GM23248 (cell line): ENCODE results near the gene PLCH1. TPM values are rescaled to one million over a fixed set of nuclear protein-coding genes. Genes with fewer than 3 reads are reported as not detected.

Experiments
- DNase-seq: peaks from one replicate; pipeline ENCODE4 v3.0.0-alpha.2; 2015
- H2AFZ ChIP-seq: fragments of 200-600 bp; sonication (generic); 2 replicates; pipeline ENCODE4 v1.6.1; 2016; ENCODE audit warnings: antibody characterized with exemption
- H3F3A ChIP-seq: fragments of 200-600 bp; sonication (generic); 2 replicates; pipeline ENCODE4 v1.6.1; 2016; ENCODE audit warnings: mild to moderate bottlenecking, antibody characterized with exemption, mixed run types; ENCODE audit not compliant: insufficient read depth
- H3K27ac ChIP-seq: fragments of 200-600 bp; sonication (generic); 2 replicates; pipeline ENCODE4 v1.5.1; 2016; ENCODE audit warnings: mild to moderate bottlenecking
- H3K27me3 ChIP-seq: fragments of 200-600 bp; sonication (generic); replicated peaks from 2 replicates; pipeline ENCODE4 v1.6.1; 2016; ENCODE audit warnings: mild to moderate bottlenecking; ENCODE audit not compliant: insufficient read depth
- H3K36me3 ChIP-seq: fragments of 200-600 bp; sonication (generic); 2 replicates; pipeline ENCODE4 v1.6.1; 2016; ENCODE audit warnings: low read depth, mild to moderate bottlenecking
- H3K4me1 ChIP-seq: fragments of 200-600 bp; sonication (generic); 2 replicates; pipeline ENCODE4 v1.6.1; 2016; ENCODE audit warnings: mild to moderate bottlenecking; ENCODE audit not compliant: insufficient read depth
- H3K4me2 ChIP-seq: fragments of 200-600 bp; sonication (generic); one replicate; pipeline ENCODE4 v1.6.1; 2016; ENCODE audit warnings: mild to moderate bottlenecking; ENCODE audit not compliant: unreplicated experiment
- H3K4me3 ChIP-seq: fragments of 200-600 bp; sonication (generic); 2 replicates; pipeline ENCODE4 v1.5.1; 2016; ENCODE audit warnings: mild to moderate bottlenecking
- H3K79me2 ChIP-seq: fragments of 200-600 bp; sonication (generic); 2 replicates; pipeline ENCODE4 v1.6.1; 2016; ENCODE audit warnings: mild to moderate bottlenecking; ENCODE audit not compliant: insufficient read depth
- H3K9ac ChIP-seq: fragments of 200-600 bp; sonication (generic); 2 replicates; pipeline ENCODE4 v1.6.1; 2016; ENCODE audit warnings: mild to moderate bottlenecking
- H3K9me2 ChIP-seq: fragments of 200-600 bp; sonication (generic); 2 replicates; pipeline ENCODE4 v1.6.1; 2016; ENCODE audit warnings: mixed run types, mild to moderate bottlenecking, moderate library complexity; ENCODE audit not compliant: insufficient read depth
- H3K9me3 ChIP-seq: fragments of 200-600 bp; sonication (generic); one replicate; pipeline ENCODE4 v1.6.1; 2017; ENCODE audit warnings: low read depth
- H4K20me1 ChIP-seq: fragments of 200-600 bp; sonication (generic); 2 replicates; pipeline ENCODE4 v1.6.0; 2016; ENCODE audit not compliant: insufficient read depth
- EZH2 ChIP-seq: fragments of 200-600 bp; sonication (generic); IDR thresholded peaks from 2 replicates; pipeline ENCODE4 v1.6.1; 2018; ENCODE audit warnings: antibody characterized with exemption, mild to moderate bottlenecking; ENCODE audit not compliant: insufficient read depth, poor library complexity, severe bottlenecking
- EZH2phosphoT487 ChIP-seq: fragments of 200-600 bp; sonication (generic); IDR thresholded peaks from 2 replicates; pipeline ENCODE4 v1.6.1; 2018; ENCODE audit warnings: antibody characterized with exemption, moderate library complexity, mild to moderate bottlenecking, low read depth; ENCODE audit not compliant: insufficient read depth
- WGBS, 2 experiments: methylation state at CpG; one replicate each; pipeline ENCODE4 v1.1.6; 2015 to 2017; ENCODE audit warnings: low lambda C conversion rate in 2 of 2, low coverage in 1 of 2; ENCODE audit errors: missing lambda C conversion rate in 2 of 2; 5-methylcytosine and 5-hydroxymethylcytosine counted together
- in situ Hi-C: fragments of 300-500 bp; cut with MboI; formaldehyde crosslinking; loops from 2 replicates; pipeline ENCODE4 v1.15.0; 2020
- polyA plus RNA-seq: library from polyadenylated mRNA; unstranded; fragments of >200 nt; fragmentation: Nextera tagmentation; extraction: Ambion mirVana; gene quantifications from 2 replicates; pipeline ENCODE4 v1.2.1, GENCODE V29; 2016
- total RNA-seq: library from RNA; depleted of rRNA; stranded (reverse); fragments of >200 nt; shearing (Covaris generic); gene quantifications from 2 replicates; pipeline ENCODE4 v1.2.3, GENCODE V29; 2014

Gene PLCH1
- total and polyA plus RNA-seq, 2 experiments from 2014 or later: not detected

- WGBS, 2 experiments: 84 to 94% methylated on average over 7 of the region's 7 CpGs
- no peaks in the 10 kb centered on the region for H3F3A ChIP-seq
Observed at GRCh38 chr3:155757577-155757976, 12.7 kb upstream of the PLCH1 start.

GRCh38 chr3:155753038-155753639 lies 8.3 kb upstream of the PLCH1 start:
- Histone ChIP-seq H3F3A (no peaks in the 10 kb centered on the region), H3K36me3 (no peaks in the 10 kb centered on the region), H3K4me2 (no peak overlapping the region), H3K9me2 (no peaks in the 10 kb centered on the region), H3K4me3 (no peak overlapping the region), H3K9me3 (no peaks in the 10 kb centered on the region), H3K4me1 (no peaks in the 10 kb centered on the region), H3K79me2 (no peaks in the 10 kb centered on the region), H3K27ac (no peak overlapping the region), H2AFZ (no peak overlapping the region), H3K9ac (no peak overlapping the region), H4K20me1 (no peaks in the 10 kb centered on the region), H3K27me3 (no peaks in the 10 kb centered on the region)
- TF ChIP-seq EZH2phosphoT487 (no peak), EZH2 (no peak)
- in situ Hi-C loops: no loop called here
- peak; percentile 54 for DNase-seq
- WGBS, 2 experiments: 80 to 83% methylated on average over 11 of the region's 11 CpGs

More at GRCh38 chr3:155757577-155757976, 12.7 kb upstream of the PLCH1 start:
- H3K4me2 ChIP-seq: no peak overlapping the region
- no peaks in the 10 kb centered on the region for H3K27me3 ChIP-seq
- in situ Hi-C loops: no loop called here
- no peak overlapping the region for H3K4me3 ChIP-seq
- H3K9me3 ChIP-seq: no peaks in the 10 kb centered on the region
- no peaks in the 10 kb centered on the region for H3K79me2 ChIP-seq
- no peaks in the 10 kb centered on the region for H4K20me1 ChIP-seq
- no peak overlapping the region for H3K27ac ChIP-seq
- no peak for DNase-seq
- no peak for TF ChIP-seq EZH2
- no peak for TF ChIP-seq EZH2phosphoT487
- no peak overlapping the region for H2AFZ ChIP-seq
- H3K36me3 ChIP-seq: no peaks in the 10 kb centered on the region
- H3K9ac ChIP-seq: no peak overlapping the region
- H3K9me2 ChIP-seq: no peaks in the 10 kb centered on the region
- H3K4me1 ChIP-seq: no peaks in the 10 kb centered on the region

GRCh38 chr3:155748611-155749365 lies 3.9 kb upstream of the PLCH1 start:
- in situ Hi-C loops: no loop called here
- no peaks in the 10 kb centered on the region for H4K20me1 ChIP-seq
- TF ChIP-seq EZH2phosphoT487: no peak
- TF ChIP-seq EZH2: no peak
- H3K9me3 ChIP-seq: no peaks in the 10 kb centered on the region
- H3K36me3 ChIP-seq: no peaks in the 10 kb centered on the region
- no peaks in the 10 kb centered on the region for H3K9me2 ChIP-seq
- WGBS, 2 experiments: 48 to 50% methylated on average over 8 of the region's 8 CpGs
- 0 out of 2 replicates have a peak, but pooled peaks cover under 1% of the 10 kb centered on the region for H3K4me1 ChIP-seq
- peaks cover 6% of the 10 kb centered on the region; the same call in 1 of the 2 replicates for H3K27me3 ChIP-seq
- H3K79me2 ChIP-seq: no peaks in the 10 kb centered on the region
- H3K9ac ChIP-seq: no peak overlapping the region
- H3K4me2 ChIP-seq: no peak overlapping the region
- no peak overlapping the region for H3K27ac ChIP-seq
- H3F3A ChIP-seq: no peaks in the 10 kb centered on the region
- no peak overlapping the region for H3K4me3 ChIP-seq
- no peak overlapping the region for H2AFZ ChIP-seq
- DNase-seq: no peak

- no peak overlapping the region for H3K27ac ChIP-seq
- no peaks in the 10 kb centered on the region for H3K79me2 ChIP-seq
- no peaks in the 10 kb centered on the region for H4K20me1 ChIP-seq
- in situ Hi-C loops: no loop called here
- H3K4me2 ChIP-seq: no peak overlapping the region
- H3K9me3 ChIP-seq: no peaks in the 10 kb centered on the region
- H3K4me1 ChIP-seq: 0 out of 2 replicates have a peak, but pooled peaks cover 3% of the 10 kb centered on the region
- H3K9me2 ChIP-seq: no peaks in the 10 kb centered on the region
- no peak for TF ChIP-seq EZH2
- no peak for TF ChIP-seq EZH2phosphoT487
- 65 to 68% methylated on average over 3 of the region's 3 CpGs for WGBS, 2 experiments
- H3K36me3 ChIP-seq: no peaks in the 10 kb centered on the region
- no peak overlapping the region for H2AFZ ChIP-seq
- no peaks in the 10 kb centered on the region for H3F3A ChIP-seq
- H3K27me3 ChIP-seq: peaks cover 11% of the 10 kb centered on the region; the same call in 1 of the 2 replicates
- no peak overlapping the region for H3K4me3 ChIP-seq
- H3K9ac ChIP-seq: no peak overlapping the region
- no peak for DNase-seq
Observed at GRCh38 chr3:155747946-155748290, 3.0 kb upstream of the PLCH1 start.
